Activated T-cell treated with anti-CD3 and anti-CD28 coated beads for 1 hour (primary cell): ENCODE measurements around the gene SMCO4.
"Not testable (repeated sequence)": the region's sequence is repeated elsewhere in the genome, so short reads cannot be mapped to it uniquely, and the experiment has no call there.

Experiments used
- DNase-seq: peaks from one replicate; pipeline ENCODE4 v3.0.0-alpha.2; 2020; ENCODE audit warnings: low read depth

SMCO4 gene

DNA sequence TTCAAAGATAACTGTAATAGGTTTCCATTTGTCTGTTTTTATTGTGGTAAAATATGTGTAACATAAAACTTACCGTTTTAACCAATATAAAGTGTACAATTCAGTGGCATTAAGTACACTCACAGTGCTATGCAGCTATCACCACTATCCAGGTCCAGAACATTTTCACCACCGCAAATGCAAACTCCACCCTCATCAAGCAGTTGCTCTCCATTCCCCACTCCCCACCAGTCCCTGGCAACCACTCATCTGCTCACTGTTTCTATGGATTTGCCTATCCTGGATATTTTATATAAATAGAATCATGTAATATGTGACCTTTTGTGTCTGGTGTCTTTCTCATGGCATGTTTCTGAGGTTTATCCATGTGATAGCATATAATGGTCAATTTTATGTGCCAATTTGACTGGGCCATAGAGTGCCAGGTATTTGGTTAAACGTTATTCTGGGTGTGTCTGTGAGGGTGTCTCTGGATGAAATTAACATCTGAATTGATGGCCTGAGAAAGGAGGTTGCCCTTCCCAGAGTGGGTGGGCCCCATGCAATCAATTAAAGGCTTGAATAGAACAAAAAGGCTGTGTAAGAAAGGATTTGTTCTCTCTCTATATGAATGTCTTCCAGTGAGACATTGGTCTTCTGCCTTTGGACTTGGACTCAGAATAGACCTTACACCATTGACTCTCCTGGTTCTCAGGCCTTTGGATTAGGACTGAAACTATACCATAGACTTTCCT is 17.2 kb upstream of the SMCO4 start:
- no peak for DNase-seq

- DNase-seq: no peak
Observed at GRCh38 chr11:93559681-93560080, 16.5 kb upstream of the SMCO4 start.

- no peak for DNase-seq
Observed at GRCh38 chr11:93552874-93553273, 9.7 kb upstream of the SMCO4 start.

DNA sequence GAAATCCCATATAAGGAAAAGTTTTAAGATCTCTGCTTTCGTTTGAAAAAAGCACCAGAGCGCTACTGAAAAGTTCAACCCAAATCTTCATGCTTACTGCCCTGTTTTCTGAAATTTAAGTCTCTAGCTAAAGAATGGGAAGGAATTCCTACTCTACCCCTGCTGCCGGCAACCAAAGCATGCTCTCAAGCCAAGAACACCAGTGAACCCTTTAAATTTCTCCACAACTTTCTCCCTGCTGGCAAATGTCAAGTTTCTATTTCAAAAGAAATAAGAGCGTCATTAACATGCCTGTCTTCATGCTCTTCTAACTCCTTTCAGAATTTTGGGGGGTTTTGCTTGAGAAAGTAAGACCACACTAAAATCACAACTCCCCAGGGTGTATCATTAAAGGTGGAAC is 6.8 kb upstream of the SMCO4 start:
- no peak for DNase-seq

DNA sequence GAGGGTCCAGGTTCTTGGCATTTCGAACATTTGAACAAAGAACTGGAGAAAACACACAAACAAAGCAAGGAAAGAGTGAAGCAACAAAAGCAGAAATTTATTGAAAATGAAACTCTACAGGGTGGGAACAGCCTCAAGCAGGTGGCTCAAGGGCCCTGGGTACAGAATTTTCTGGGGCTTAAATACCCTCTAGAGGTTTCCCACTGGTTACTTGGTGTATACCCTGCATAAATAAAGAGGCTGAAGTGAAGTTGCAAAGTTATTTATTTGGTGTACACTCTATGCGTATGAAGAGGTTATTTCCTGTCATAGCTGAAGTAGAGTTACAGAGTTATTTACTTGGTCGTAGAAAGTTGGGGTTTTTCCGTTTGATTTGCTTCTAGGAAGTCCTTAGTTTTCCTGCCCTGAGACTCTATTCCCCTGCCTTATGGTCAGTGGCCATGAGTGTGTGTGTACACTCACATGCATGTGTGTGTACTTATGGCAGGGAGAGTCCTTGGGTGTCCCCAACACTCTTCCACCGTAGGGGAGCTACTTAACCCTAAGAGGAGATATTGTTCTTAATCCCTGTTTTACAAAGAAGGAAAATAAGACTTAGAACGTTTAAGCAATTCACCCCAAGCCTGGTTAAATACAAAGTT is 5.6 kb upstream of the SMCO4 start:
- no peak for DNase-seq

GRCh38 chr11:93547773-93548172 is 4.6 kb upstream of the SMCO4 start:
- no peak for DNase-seq

GRCh38 chr11:93547028-93547427 is 3.8 kb upstream of the SMCO4 start:
- no peak for DNase-seq

DNA sequence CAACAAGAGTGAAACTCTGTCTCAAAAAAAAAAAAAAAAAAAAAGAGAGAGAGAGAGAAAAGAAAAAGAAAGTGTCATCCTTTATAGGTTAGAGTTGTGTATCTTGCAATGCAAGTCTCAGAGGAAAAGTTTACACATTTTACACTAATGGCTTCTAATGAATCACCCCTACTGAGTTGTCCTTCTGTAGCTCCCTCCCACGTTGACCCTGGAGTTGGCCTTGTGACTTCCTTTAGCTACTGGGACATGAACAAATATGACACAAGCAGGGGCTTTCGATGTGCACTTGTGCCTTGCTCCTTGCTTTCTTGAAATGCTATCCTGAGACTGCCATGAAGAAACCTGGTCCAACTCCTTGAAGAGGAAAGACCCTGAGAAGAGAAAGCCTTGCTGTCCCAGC is 2.4 kb upstream of the SMCO4 start:
- no peak for DNase-seq

DNA sequence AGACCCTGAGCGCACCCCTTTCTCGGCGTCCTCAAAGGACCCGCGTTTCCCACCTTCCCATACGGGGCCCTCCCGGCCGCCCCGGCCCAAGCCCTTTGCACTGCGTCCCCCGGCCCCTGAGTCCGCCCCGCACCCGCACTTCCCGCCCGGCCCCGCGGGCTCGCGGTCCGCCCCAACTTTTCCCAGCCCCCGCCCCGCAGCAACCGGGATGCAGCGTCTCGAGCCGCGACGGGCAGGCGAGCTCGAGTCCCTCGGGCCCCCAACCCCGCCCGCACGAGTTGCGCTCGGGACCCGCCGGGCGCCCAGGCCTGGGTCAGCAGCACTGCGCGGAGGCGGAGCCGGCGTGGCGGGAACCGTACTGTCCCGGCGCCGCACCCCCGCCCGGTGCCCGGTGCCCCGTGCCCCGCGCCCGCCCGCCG is 371 bp downstream of the SMCO4 start:
- DNase-seq: no peak

- DNase-seq: peak; percentile 25
Observed at GRCh38 chr11:93541884-93542810, 1.0 kb downstream of the SMCO4 start.

- DNase-seq: no peak
Observed at GRCh38 chr11:93540896-93541553, 2.2 kb downstream of the SMCO4 start.

DNA sequence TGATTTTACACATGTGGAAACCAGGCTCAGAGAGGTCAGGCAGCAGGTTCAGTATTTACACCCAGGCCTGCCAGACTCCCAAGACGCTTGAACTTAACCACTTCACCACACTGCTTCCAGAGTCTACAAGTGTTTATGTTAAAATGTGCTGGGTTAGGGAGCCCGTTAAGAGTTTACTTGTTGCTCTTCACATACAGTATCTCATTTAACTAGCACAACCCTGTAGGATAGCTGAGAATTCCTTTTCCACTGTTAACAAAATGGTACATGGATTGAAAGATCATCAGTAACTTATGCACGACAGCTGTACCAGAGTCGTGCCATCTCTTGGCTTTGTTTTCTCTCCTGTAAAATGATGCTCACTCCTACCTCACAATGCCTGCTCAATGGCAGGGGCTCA is 2.9 kb downstream of the SMCO4 start:
- no peak for DNase-seq

GRCh38 chr11:93537767-93538261 is 5.4 kb downstream of the SMCO4 start:
- DNase-seq: no peak

DNA sequence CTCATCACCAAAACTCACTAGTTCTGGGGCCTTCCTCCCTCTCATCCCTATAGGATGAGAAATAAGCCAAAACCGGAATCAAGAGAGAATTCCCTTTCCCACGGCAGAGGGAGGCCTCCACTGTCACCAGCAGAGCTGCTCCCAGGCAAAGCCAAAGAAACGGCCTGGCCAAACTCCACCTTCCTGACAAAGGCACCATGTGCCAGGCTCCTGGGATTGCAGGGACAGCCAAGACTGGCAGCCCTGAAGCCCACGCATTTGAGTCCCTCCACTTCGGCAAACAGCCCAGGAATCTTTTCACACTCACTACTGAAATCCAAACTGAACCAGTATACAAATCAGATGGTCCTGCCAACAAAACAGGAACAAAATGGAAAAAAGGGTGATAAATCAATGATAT is 6.1 kb downstream of the SMCO4 start:
- no peak for DNase-seq

GRCh38 chr11:93536101-93536861 is 6.9 kb downstream of the SMCO4 start:
- DNase-seq: no peak

- not testable (repeated sequence) for DNase-seq
Observed at GRCh38 chr11:93535578-93535977, 7.6 kb downstream of the SMCO4 start.

DNA sequence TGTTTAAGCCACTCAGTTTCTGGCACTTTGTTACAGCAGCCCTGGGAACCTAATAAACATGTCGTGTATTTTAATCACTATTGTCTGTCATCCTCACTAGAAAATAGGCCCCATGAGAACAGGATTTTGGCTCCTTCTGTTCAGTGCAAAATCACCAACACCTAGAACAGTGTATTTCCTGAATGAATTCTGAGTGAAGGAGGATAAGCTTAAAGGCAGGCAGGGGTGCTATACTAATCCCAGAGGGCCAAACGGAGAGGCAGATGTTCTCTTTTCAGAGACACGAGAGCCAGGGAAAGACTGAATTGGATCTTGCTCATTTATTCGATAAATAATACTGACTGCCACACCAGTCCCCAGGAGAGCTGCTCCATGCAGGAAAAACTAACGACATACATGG is 10.4 kb downstream of the SMCO4 start:
- no peak for DNase-seq

- DNase-seq: no peak
Observed at GRCh38 chr11:93532281-93532789, 10.9 kb downstream of the SMCO4 start.

- DNase-seq: no peak
Observed at GRCh38 chr11:93530468-93530826, 12.7 kb downstream of the SMCO4 start.

GRCh38 chr11:93529707-93530467 is 13.3 kb downstream of the SMCO4 start:
- DNase-seq: no peak
